OCI-LY3 (cell line): ENCODE measurements around the gene DCTN5.
"Not testable (repeated sequence)": the region's sequence is repeated elsewhere in the genome, so short reads cannot be mapped to it uniquely, and the experiment has no call there.

Experiments
- H2AFZ ChIP-seq: fragments of 200-600, 300-600 bp; shearing (Covaris generic); 2 replicates; pipeline ENCODE4 v1.6.0; 2014; ENCODE audit warnings: antibody characterized with exemption, low read depth, low read length
- H3K27ac ChIP-seq: fragments of 200-600, 300-600 bp; sonication (generic); 2 replicates; pipeline ENCODE4 v1.5.1; 2014; ENCODE audit warnings: mild to moderate bottlenecking, low read length, moderate library complexity, mixed read lengths
- H3K27me3 ChIP-seq: fragments of 200-600, 300-600 bp; sonication (generic); 2 replicates; pipeline ENCODE4 v1.6.1; 2014; ENCODE audit warnings: low read depth, low read length, mixed read lengths
- H3K36me3 ChIP-seq: fragments of 200-600, 300-600 bp; sonication (generic); replicated peaks from 2 replicates; pipeline ENCODE3; 2014; ENCODE audit warnings: low read depth, low read length, mixed read lengths
- H3K4me1 ChIP-seq: fragments of 300-600, 200-600 bp; sonication (generic); 2 replicates; pipeline ENCODE4 v1.6.1; 2014; ENCODE audit warnings: low read length, mixed read lengths
- H3K4me2 ChIP-seq: fragments of 200-600, 300-600 bp; sonication (generic); 2 replicates; pipeline ENCODE4 v1.6.1; 2014; ENCODE audit warnings: low read length, mixed read lengths
- H3K4me3 ChIP-seq: fragments of 300-600, 200-600 bp; sonication (generic); 2 replicates; pipeline ENCODE4 v1.5.1; 2014; ENCODE audit warnings: antibody characterized with exemption, mild to moderate bottlenecking, low read length, moderate library complexity
- H3K79me2 ChIP-seq: fragments of 300-600, 200-600 bp; shearing (Covaris generic); 2 replicates; pipeline ENCODE4 v1.6.1; 2014; ENCODE audit warnings: mild to moderate bottlenecking, low read length, mixed read lengths
- H3K9ac ChIP-seq: fragments of 300-600, 200-600 bp; shearing (Covaris generic); 2 replicates; pipeline ENCODE4 v1.6.0; 2014; ENCODE audit warnings: mild to moderate bottlenecking, low read length, moderate library complexity
- H3K9me3 ChIP-seq: fragments of 200-600, 300-600 bp; shearing (Covaris generic); 2 replicates; pipeline ENCODE4 v1.6.1; 2014; ENCODE audit warnings: low read length, mixed read lengths; ENCODE audit not compliant: insufficient read depth
- H4K20me1 ChIP-seq: fragments of 200-600, 300-600 bp; sonication (generic); 2 replicates; pipeline ENCODE4 v1.6.1; 2016; ENCODE audit warnings: low read length, mixed read lengths; ENCODE audit not compliant: insufficient read depth
- EZH2phosphoT487 ChIP-seq: fragments of 200-600 bp; shearing (Covaris generic); IDR thresholded peaks from 2 replicates; pipeline ENCODE4 v1.6.1; 2018; ENCODE audit warnings: antibody characterized with exemption, mixed run types, low read depth
- TF ChIP-seq, protein P1 (sequence below): fragments of 200-600, 300-600 bp; sonication (generic); IDR thresholded peaks from 2 replicates; pipeline ENCODE4 v1.5.1; 2014; ENCODE audit warnings: antibody characterized with exemption, low read length, low read depth

The DCTN5 gene

DNA sequence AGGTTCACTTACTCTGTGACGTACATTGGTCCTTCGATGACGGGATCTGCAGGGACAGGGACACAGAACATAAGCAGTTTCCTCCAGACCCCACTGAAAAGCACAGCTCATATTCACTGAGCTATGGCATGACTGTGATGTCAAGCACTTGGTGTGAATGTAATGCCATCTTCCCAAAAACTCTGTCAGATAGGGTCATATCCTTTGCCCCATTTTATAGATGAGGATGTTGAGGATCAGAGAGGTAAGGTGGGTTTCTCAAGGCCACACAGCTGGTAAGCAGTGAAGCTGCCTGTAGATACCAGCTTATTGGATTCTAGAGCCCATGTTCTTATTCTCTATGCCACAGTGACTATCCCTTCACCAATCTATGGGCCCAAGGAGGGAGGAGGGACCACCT lies 69.2 kb downstream of the DCTN5 start:
- no peak overlapping the region for H3K9ac ChIP-seq
- H3K9me3 ChIP-seq: peaks cover 10% of the 10 kb centered on the region
- no peaks in the 10 kb centered on the region for H3K79me2 ChIP-seq
- no peak overlapping the region for H3K4me3 ChIP-seq
- H4K20me1 ChIP-seq: no peaks in the 10 kb centered on the region
- no peaks in the 10 kb centered on the region for H3K4me1 ChIP-seq
- H3K27ac ChIP-seq: no peak overlapping the region
- no peak for TF ChIP-seq EZH2phosphoT487
- TF ChIP-seq, protein P1, sequence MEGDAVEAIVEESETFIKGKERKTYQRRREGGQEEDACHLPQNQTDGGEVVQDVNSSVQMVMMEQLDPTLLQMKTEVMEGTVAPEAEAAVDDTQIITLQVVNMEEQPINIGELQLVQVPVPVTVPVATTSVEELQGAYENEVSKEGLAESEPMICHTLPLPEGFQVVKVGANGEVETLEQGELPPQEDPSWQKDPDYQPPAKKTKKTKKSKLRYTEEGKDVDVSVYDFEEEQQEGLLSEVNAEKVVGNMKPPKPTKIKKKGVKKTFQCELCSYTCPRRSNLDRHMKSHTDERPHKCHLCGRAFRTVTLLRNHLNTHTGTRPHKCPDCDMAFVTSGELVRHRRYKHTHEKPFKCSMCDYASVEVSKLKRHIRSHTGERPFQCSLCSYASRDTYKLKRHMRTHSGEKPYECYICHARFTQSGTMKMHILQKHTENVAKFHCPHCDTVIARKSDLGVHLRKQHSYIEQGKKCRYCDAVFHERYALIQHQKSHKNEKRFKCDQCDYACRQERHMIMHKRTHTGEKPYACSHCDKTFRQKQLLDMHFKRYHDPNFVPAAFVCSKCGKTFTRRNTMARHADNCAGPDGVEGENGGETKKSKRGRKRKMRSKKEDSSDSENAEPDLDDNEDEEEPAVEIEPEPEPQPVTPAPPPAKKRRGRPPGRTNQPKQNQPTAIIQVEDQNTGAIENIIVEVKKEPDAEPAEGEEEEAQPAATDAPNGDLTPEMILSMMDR: no peak
- H2AFZ ChIP-seq: no peak overlapping the region
- no peak overlapping the region for H3K4me2 ChIP-seq
- peaks cover 9% of the 10 kb centered on the region for H3K27me3 ChIP-seq
- H3K36me3 ChIP-seq: no peaks in the 10 kb centered on the region

DNA sequence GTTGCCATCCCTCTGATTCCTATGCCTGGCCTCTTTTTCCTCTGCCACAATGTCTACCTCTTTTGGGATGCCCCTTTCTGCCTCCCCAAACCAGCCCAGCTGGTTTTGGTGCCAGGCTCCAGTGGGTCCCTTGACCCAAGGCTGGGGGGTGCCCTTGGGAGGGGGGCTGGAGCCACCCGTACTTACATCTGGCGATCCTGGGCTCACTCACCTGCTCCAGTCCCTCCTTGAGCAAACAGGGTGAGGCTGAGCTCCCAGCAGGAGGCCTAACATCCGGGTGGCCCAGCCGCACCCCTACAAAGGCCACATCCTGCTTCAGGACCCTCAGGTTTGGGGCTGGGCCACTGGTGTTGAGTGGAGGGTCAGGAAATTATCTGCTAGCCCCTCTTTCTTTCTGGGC lies 70.5 kb downstream of the DCTN5 start:
- Histone ChIP-seq H3K36me3 (no peaks in the 10 kb centered on the region), H4K20me1 (no peaks in the 10 kb centered on the region), H3K9me3 (peaks cover 10% of the 10 kb centered on the region), H3K27ac (no peak overlapping the region), H2AFZ (no peak overlapping the region), H3K4me2 (no peak overlapping the region), H3K27me3 (peaks cover 15% of the 10 kb centered on the region), H3K79me2 (no peaks in the 10 kb centered on the region), H3K4me1 (no peaks in the 10 kb centered on the region), H3K9ac (no peak overlapping the region), H3K4me3 (no peak overlapping the region)
- TF ChIP-seq EZH2phosphoT487: no peak
- TF ChIP-seq, protein P1: no peak

DNA sequence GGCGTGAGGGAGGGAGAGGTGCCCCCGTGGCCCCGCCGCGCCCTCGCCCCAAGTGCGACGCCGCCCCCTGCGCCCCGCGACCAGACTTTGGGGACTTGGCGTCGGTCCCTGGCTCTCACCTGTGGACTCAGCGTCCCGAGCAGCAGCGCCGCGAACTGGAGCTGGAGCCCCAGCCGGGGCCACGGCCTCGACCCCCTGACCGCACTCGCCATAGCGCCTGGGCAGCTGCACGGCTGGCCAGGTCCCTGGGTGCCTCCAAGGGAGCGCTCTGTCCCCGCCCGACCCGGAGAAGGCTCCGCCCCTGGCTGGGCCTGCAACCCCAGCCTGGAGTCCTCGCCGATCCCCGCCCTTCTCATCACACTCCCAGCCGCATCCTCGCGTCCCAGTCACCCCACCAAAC lies 71.7 kb downstream of the DCTN5 start, which contains the start of gene ERN2:
TSS of gene ERN2 (minus strand) at position 247 of the 400 bp plus-strand sequence. CDS start at position 212, 35 bp downstream.
- no peak within 1 kb of the TSS for H2AFZ ChIP-seq
- no peak within 1 kb of the TSS for H3K4me3 ChIP-seq
- H3K27me3 ChIP-seq: peaks cover 22% of the 10 kb centered on the region
- no peak within 1 kb of the TSS for H3K27ac ChIP-seq
- no peaks in the 10 kb centered on the region for H4K20me1 ChIP-seq
- no peaks in the 10 kb centered on the region for H3K36me3 ChIP-seq
- H3K4me1 ChIP-seq: no peaks in the 10 kb centered on the region
- no peak within 1 kb of the TSS for H3K9ac ChIP-seq
- no peak within 1 kb of the TSS for H3K4me2 ChIP-seq
- H3K79me2 ChIP-seq: no peaks in the 10 kb centered on the region
- H3K9me3 ChIP-seq: peaks cover 10% of the 10 kb centered on the region
- TF ChIP-seq EZH2phosphoT487: no peak
- TF ChIP-seq, protein P1: no peak

DNA sequence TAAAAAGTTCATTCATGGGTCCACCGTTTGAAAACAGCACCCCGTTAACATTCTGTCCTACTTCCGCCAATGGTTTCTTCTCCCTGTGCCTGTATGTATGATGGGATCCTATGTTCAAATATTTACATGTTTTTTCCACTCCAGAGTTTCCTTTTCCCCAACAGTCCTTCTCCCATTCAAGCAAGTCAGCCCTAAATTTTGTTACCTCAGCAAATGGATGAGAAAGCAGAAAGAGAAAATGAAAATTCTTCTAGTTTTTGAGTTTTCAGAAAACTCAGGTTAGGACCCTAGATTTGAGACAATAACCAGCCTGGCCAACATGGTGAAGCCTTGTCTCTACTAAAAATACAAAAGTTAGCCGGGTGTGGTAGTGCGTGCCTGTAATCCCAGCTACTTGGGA lies 75.2 kb downstream of the DCTN5 start:
- Histone ChIP-seq H3K4me1 (no peaks in the 10 kb centered on the region), H3K4me2 (no peak overlapping the region), H3K9ac (no peak overlapping the region), H3K79me2 (no peaks in the 10 kb centered on the region), H3K27ac (no peak overlapping the region), H3K9me3 (no peaks in the 10 kb centered on the region), H4K20me1 (no peaks in the 10 kb centered on the region), H3K27me3 (peaks cover 22% of the 10 kb centered on the region), H2AFZ (no peak overlapping the region), H3K36me3 (no peaks in the 10 kb centered on the region), H3K4me3 (no peak overlapping the region)
- TF ChIP-seq, protein P1: no peak
- no peak for TF ChIP-seq EZH2phosphoT487

DNA sequence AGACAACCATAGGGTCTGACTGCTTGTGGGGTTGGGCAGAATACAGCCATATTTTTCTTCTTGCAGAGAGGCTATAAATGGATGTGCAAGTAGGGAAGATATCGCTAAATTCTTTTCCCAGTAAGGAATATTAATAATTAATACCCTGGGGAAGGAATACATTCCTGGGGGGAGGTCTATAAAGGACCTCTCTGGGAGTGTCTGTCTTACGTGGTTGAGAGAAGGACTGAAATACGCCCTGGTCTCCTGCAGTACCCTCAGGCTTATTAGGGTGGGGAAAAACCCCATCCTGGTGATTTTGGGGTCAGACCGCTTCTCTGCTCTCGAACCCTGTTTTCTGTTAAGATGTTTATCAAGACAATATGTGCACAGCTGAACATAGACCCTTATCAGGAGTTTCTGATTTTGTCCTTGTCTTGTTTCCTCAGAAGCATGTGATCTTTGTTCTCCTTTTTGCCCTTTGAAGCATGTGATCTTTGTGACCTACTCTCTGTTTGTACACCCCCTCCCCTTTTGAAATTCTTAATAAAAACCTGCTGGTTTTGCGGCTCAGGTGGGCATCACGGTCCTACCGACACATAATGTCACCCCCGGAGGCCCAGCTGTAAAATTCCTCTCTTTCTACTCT lies 81.5 kb downstream of the DCTN5 start:
- not testable (repeated sequence) for H3K9me3 ChIP-seq, H3K36me3 ChIP-seq, H3K4me2 ChIP-seq, H3K79me2 ChIP-seq, H3K4me3 ChIP-seq, H3K27ac ChIP-seq, H4K20me1 ChIP-seq, H3K9ac ChIP-seq, H3K4me1 ChIP-seq, H3K27me3 ChIP-seq, H2AFZ ChIP-seq
